Measurements from ENCODE around the gene GSS.

DNA sequence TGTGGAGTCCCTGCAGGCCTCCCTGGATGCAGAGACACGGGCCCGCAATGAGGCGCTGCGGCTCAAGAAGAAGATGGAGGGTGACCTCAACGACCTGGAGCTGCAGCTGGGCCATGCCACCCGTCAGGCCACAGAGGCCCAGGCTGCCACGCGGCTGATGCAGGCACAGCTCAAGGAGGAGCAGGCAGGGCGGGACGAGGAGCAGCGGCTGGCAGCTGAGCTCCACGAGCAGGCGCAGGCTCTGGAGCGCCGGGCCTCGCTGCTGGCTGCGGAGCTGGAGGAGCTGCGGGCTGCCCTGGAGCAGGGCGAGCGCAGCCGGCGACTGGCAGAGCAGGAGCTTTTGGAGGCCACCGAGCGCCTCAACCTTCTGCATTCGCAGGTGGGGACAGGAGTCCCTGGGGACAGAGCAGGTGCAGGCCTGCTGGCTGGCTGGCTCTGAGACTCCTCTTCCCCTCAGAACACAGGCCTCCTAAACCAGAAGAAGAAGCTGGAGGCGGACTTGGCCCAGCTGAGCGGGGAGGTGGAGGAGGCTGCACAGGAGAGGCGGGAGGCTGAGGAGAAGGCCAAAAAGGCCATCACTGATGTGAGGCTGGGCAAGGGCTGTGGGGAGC, 44.8 kb upstream of the GSS start:
- TF ChIP-seq CTCF (IDR thresholded peaks at IDR 0.05) (no peak), POLR2A (IDR thresholded peaks at IDR 0.05) (no peak)
